ENCODE results near the gene CSMD2.
A peak's percentile ranks its signal among the peaks of the same experiment; 100 is the strongest.
"Not testable (repeated sequence)": the region's sequence is repeated elsewhere in the genome, so short reads cannot be mapped to it uniquely, and the experiment has no call there.

CSMD2 gene
- 0 to 0.19 (median 0) reads per million in 9 experiments for total RNA-seq

- H3K36me3 Mint-ChIP-seq (ENCODE audit: insufficient read depth), result peaks cover 4% of the 10 kb centered on the region
- H3K4me3 Mint-ChIP-seq, result peak within 1 kb of the TSS in 1 of 2 donors; percentile 34
- peaks cover 60 to 79% of the 10 kb centered on the region in 2 donors for H3K27me3 Mint-ChIP-seq
- H3K9me3 Mint-ChIP-seq, result no peaks in the 10 kb centered on the region
- ATAC-seq (replicated peaks) (no peak), DNase-seq (no peak)
- H3K27ac Mint-ChIP-seq, result no peak within 1 kb of the TSS
- H3K4me1 Mint-ChIP-seq (ENCODE audit: low read depth in 2 of 2), result peaks cover 2 to 3% of the 10 kb centered on the region in 2 donors
Measured at GRCh38 chr1:34164771-34165391, at the start of gene CSMD2. TSS of gene CSMD2 (minus strand) at chr1:34165230. CDS start at chr1:34165097, 133 bp downstream.

- Mint-ChIP-seq H3K4me3 (no peak overlapping the region), H3K4me1 (ENCODE audit: low read depth in 2 of 2) (no peaks in the 10 kb centered on the region), H3K27ac (no peak overlapping the region), H3K27me3 (peaks cover 0 to 5% of the 10 kb centered on the region in 2 donors), H3K36me3 (ENCODE audit: insufficient read depth) (no peaks in the 10 kb centered on the region), H3K9me3 (no peaks in the 10 kb centered on the region)
- ATAC-seq (replicated peaks) (no peak), DNase-seq (no peak)
Measured at GRCh38 chr1:34213956-34214355, 48.9 kb upstream of the CSMD2 start.

DNA sequence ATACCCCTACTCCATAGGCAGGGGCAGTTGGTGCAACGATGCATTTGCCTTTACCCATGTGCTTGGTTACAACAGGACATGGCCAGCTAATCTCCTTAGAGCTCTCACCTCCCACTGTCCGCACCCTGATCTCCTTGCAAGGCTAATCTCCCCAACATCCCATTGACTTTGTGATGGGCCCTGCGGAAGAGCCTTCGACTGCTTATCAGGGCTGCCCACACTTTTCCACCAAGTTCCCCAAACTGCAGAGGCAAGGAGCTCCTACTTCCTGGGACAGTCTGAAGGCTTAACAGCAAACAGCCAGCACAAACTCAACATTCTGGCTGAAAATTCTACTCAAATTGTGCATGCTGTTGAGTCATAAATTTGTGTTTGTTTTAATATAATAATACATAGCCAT, 47.6 kb upstream of the CSMD2 start:
- H3K27me3 Mint-ChIP-seq, result no peaks in the 10 kb centered on the region
- no peak overlapping the region for H3K27ac Mint-ChIP-seq
- ATAC-seq (replicated peaks), result no peak
- H3K4me1 Mint-ChIP-seq (ENCODE audit: low read depth in 2 of 2), result no peaks in the 10 kb centered on the region
- no peak overlapping the region for H3K4me3 Mint-ChIP-seq
- H3K36me3 Mint-ChIP-seq (ENCODE audit: insufficient read depth), result no peaks in the 10 kb centered on the region
- DNase-seq, result no peak
- H3K9me3 Mint-ChIP-seq, result no peaks in the 10 kb centered on the region

GRCh38 chr1:34199927-34200326, 34.9 kb upstream of the CSMD2 start:
- Mint-ChIP-seq H3K4me3 (no peak overlapping the region), H3K9me3 (no peaks in the 10 kb centered on the region), H3K27ac (no peak overlapping the region), H3K4me1 (ENCODE audit: low read depth in 2 of 2) (no peaks in the 10 kb centered on the region), H3K27me3 (peaks cover 10 to 31% of the 10 kb centered on the region in 2 donors), H3K36me3 (ENCODE audit: insufficient read depth) (no peaks in the 10 kb centered on the region)
- ATAC-seq (replicated peaks) (no peak), DNase-seq (no peak)

DNA sequence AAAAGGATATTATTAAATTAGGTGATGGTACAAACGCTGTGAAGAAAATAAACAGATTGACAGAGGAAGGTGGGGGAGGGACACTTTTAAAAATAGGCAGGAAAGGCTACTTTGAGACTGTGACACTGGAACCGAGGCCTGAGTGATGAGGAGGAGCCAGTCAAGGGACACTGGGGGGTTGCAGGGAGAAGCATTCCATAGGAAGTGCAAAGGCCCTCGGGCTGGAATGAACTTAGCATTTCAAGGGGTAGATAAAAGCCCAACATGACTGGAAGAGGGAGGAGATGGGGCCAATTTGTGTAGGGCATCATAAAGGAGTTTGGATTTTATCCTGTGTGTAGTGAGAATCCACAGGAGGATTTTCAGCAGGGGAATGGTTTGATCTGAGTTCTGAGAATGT, 27.6 kb upstream of the CSMD2 start:
- ATAC-seq (replicated peaks) (no peak), DNase-seq (no peak)
- H3K36me3 Mint-ChIP-seq (ENCODE audit: insufficient read depth), result peaks cover 2% of the 10 kb centered on the region
- H3K4me3 Mint-ChIP-seq, result no peak overlapping the region
- H3K9me3 Mint-ChIP-seq, result peaks cover 0 to 2% of the 10 kb centered on the region in 2 donors
- no peak overlapping the region for H3K27ac Mint-ChIP-seq
- H3K27me3 Mint-ChIP-seq, result peaks cover 38 to 56% of the 10 kb centered on the region in 2 donors
- H3K4me1 Mint-ChIP-seq (ENCODE audit: low read depth in 2 of 2), result no peaks in the 10 kb centered on the region

DNA sequence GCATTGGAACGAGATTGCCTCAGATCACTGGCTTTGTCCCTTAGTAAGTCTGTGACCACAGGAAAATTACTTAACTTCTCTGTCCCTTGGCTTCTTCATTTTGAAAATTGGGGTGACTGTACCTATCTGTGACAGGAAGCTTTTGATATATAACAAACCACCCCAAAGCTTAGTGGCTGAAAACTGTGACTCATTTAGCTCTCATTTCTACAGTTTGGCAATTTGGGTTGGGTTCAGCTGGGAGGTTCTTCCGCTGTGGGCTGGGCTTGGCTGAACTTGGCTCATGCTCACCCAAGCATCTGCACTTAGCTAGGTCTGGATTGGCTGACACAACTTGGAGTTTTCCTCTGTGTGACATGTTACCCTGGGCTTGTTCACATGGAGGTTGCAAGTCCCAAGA, 25.7 kb upstream of the CSMD2 start:
- no peak for DNase-seq
- H3K27ac Mint-ChIP-seq, result no peak overlapping the region
- peaks cover 0 to 2% of the 10 kb centered on the region in 2 donors for H3K9me3 Mint-ChIP-seq
- H3K4me3 Mint-ChIP-seq, result no peak overlapping the region
- no peaks in the 10 kb centered on the region for H3K4me1 Mint-ChIP-seq (ENCODE audit: low read depth in 2 of 2)
- no peak for ATAC-seq (replicated peaks)
- peaks cover 2% of the 10 kb centered on the region for H3K36me3 Mint-ChIP-seq (ENCODE audit: insufficient read depth)
- H3K27me3 Mint-ChIP-seq, result peaks cover 50 to 70% of the 10 kb centered on the region in 2 donors

GRCh38 chr1:34188985-34189384, 24.0 kb upstream of the CSMD2 start:
- H3K27ac Mint-ChIP-seq, result no peak overlapping the region
- H3K4me1 Mint-ChIP-seq (ENCODE audit: low read depth in 2 of 2), result no peaks in the 10 kb centered on the region
- DNase-seq, result no peak
- no peak overlapping the region for H3K4me3 Mint-ChIP-seq
- H3K27me3 Mint-ChIP-seq, result peaks cover 50 to 69% of the 10 kb centered on the region in 2 donors
- H3K36me3 Mint-ChIP-seq (ENCODE audit: insufficient read depth), result peaks cover 2% of the 10 kb centered on the region
- peaks cover 0 to 2% of the 10 kb centered on the region in 2 donors for H3K9me3 Mint-ChIP-seq
- no peak for ATAC-seq (replicated peaks)

DNA sequence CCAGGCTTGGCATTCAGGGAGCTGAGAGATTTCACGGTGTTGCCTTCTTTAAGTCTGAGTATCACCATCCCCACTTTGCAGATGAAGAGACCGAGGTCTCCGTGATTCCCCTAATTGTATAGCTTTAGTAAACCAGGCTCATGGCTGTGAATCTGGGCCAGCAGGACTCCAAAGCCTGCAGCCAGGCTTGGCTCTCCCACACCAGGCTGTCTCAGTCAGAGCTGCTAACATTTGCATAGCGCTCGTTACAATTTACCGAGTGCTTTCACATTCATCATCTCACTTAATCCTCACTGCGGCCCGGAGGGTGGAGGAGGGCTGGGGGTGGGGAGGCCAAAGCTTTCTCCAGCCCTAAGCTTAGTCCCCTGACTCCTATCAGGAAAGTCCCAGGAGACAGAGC, 23.4 kb upstream of the CSMD2 start:
- DNase-seq, result no peak
- H3K36me3 Mint-ChIP-seq (ENCODE audit: insufficient read depth), result peaks cover 2% of the 10 kb centered on the region

GRCh38 chr1:34186741-34187494, 21.9 kb upstream of the CSMD2 start:
- H3K4me3 Mint-ChIP-seq, result no peak overlapping the region
- peaks cover 37 to 57% of the 10 kb centered on the region in 2 donors for H3K27me3 Mint-ChIP-seq
- H3K4me1 Mint-ChIP-seq (ENCODE audit: low read depth in 2 of 2), result no peaks in the 10 kb centered on the region
- ATAC-seq (replicated peaks), result no peak
- H3K27ac Mint-ChIP-seq, result no peak overlapping the region
- peaks cover 0 to 2% of the 10 kb centered on the region in 2 donors for H3K9me3 Mint-ChIP-seq
- peaks cover 2% of the 10 kb centered on the region for H3K36me3 Mint-ChIP-seq (ENCODE audit: insufficient read depth)
- no peak for DNase-seq

More for the DNA sequence above, 23.4 kb upstream of the CSMD2 start:
- Mint-ChIP-seq H3K4me1 (ENCODE audit: low read depth in 2 of 2) (no peaks in the 10 kb centered on the region), H3K27me3 (peaks cover 50 to 65% of the 10 kb centered on the region in 2 donors), H3K4me3 (no peak overlapping the region), H3K9me3 (peaks cover 0 to 2% of the 10 kb centered on the region in 2 donors), H3K27ac (no peak overlapping the region)
- no peak for ATAC-seq (replicated peaks)

- not testable (repeated sequence) for H3K36me3 Mint-ChIP-seq (ENCODE audit: insufficient read depth); DNase-seq; ATAC-seq (replicated peaks); H3K9me3 Mint-ChIP-seq; H3K4me3 Mint-ChIP-seq; H3K4me1 Mint-ChIP-seq (ENCODE audit: low read depth in 2 of 2); H3K27ac Mint-ChIP-seq
- H3K27me3 Mint-ChIP-seq, result peaks cover 43 to 51% of the 10 kb centered on the region in 2 donors
Measured at GRCh38 chr1:34183381-34183780, 18.4 kb upstream of the CSMD2 start.

DNA sequence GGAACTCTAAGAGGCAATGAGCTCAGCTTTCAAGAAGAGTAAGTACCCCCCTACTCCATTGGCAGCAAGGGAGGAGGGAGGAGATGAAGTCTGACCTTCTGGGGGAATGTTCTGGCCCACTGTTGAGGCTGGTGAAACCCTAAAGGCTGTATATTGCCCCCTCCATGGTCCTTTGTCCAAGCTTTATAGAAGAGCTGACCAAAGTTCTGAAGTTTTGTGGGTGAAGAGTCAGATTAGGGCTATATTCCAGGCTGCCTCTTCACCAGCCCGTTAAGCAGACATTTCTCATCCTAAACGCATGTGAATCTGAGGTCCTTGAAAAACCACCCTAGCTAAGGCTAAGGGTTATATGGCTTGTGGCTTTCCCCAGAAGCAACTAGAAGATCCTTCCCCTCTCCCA, 13.0 kb upstream of the CSMD2 start:
- DNase-seq (no peak), ATAC-seq (replicated peaks) (no peak)
- no peak overlapping the region for H3K4me3 Mint-ChIP-seq
- no peaks in the 10 kb centered on the region for H3K36me3 Mint-ChIP-seq (ENCODE audit: insufficient read depth)
- H3K4me1 Mint-ChIP-seq (ENCODE audit: low read depth in 2 of 2), result no peaks in the 10 kb centered on the region
- H3K27me3 Mint-ChIP-seq, result peaks cover 52 to 72% of the 10 kb centered on the region in 2 donors
- no peak overlapping the region for H3K27ac Mint-ChIP-seq
- peaks cover 0 to 2% of the 10 kb centered on the region in 2 donors for H3K9me3 Mint-ChIP-seq

DNA sequence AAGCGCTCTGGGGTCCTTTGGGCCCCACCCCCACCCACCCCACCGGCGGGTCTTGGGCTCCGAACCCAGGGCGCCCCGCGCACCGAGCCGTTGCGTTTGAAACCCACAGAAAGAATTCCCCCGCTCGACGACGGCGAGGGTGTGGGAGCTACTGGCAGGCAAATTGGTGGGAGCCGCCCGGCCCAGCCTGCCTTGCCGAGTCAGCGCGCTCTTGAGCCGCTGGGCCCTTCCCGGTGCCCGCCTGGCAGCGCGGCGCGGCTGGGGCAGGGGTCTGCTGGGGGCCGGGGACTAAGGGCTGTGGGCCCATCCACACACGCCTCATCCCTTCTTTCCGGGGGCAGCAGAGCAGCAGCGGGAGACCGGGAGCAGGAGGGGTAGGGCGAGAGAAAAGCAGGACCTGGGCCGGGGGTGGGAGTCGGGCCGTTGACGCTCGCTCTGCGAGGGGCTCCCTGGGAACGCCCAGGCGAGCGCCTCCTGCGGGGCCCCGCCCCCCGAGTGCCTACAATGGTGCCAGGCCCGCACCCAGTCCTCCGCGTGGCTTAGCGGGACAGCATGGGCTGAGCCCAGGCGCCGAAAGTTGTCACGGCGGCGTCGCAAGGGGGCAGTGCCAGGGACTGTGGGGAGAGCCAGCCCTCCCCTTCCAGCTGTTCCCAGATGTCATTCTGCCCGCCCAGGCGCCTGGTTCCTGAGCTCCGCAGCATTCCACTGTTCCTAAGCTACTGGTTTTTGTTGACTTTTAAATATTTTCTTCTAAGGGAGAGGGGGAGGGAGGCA, 12.0 kb upstream of the CSMD2 start, which contains the start of gene C1orf94:
TSS of gene C1orf94 (plus strand) at position 78 of the 774 bp plus-strand sequence. CDS start 883 bp downstream, outside the sequence.
- Mint-ChIP-seq H3K4me1 (ENCODE audit: low read depth in 2 of 2) (no peaks in the 10 kb centered on the region), H3K27ac (no peak within 1 kb of the TSS), H3K27me3 (peaks cover 55 to 65% of the 10 kb centered on the region in 2 donors), H3K36me3 (ENCODE audit: insufficient read depth) (no peaks in the 10 kb centered on the region), H3K9me3 (peaks cover 0 to 2% of the 10 kb centered on the region in 2 donors), H3K4me3 (no peak within 1 kb of the TSS)
- DNase-seq, result no peak
- no peak for ATAC-seq (replicated peaks)

DNA sequence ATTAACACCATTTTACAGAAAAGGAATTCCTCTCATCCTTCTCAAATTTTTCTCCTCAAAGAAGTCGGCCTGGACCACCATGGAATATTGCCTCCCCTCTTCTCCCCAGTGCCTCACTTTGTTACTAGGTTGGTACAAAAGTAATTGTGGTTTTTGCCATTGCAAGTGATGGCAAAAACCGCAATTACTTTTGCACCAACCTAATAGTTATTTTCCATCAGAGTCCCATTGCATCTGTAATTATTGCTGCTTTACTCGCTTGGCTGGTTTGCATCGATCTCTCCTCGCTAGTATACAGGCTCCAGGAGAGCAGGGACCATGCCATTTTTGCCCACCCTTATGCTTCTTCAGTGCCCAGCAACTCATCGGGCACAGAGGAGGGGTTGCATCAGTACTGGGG, 10.7 kb upstream of the CSMD2 start:
- Mint-ChIP-seq H3K9me3 (no peaks in the 10 kb centered on the region), H3K4me3 (no peak overlapping the region), H3K27me3 (peaks cover 50 to 62% of the 10 kb centered on the region in 2 donors), H3K36me3 (ENCODE audit: insufficient read depth) (no peaks in the 10 kb centered on the region), H3K4me1 (ENCODE audit: low read depth in 2 of 2) (no peaks in the 10 kb centered on the region), H3K27ac (no peak overlapping the region)
- DNase-seq (no peak), ATAC-seq (replicated peaks) (no peak)

Data from effector memory CD8-positive, alpha-beta T cell (primary cell).